ENCODE measurements around the gene ZNF423.

- no peak for TF ChIP-seq POLR2A (IDR thresholded peaks at IDR 0.05; ENCODE audit: low read depth, low read length)
- no peak for TF ChIP-seq SPI1 (IDR thresholded peaks at IDR 0.05; ENCODE audit: low read depth, low read length)
- TF ChIP-seq POLR2AphosphoS5 (IDR thresholded peaks at IDR 0.05; ENCODE audit: low read depth, low read length), result no peak
- TF ChIP-seq TAF1 (IDR thresholded peaks at IDR 0.05; ENCODE audit: low read depth, low read length), result no peak
Observed at GRCh38 chr16:49514073-49514980, 341.6 kb downstream of the ZNF423 start.

Data from GM12891 (cell line).